ENCODE measurements around the gene TM9SF2. TPM values are rescaled to one million over a fixed set of nuclear protein-coding genes. Genes with fewer than 3 reads are reported as not detected.

The TM9SF2 gene
- total RNA-seq, 1 donor, result 165 TPM

DNA sequence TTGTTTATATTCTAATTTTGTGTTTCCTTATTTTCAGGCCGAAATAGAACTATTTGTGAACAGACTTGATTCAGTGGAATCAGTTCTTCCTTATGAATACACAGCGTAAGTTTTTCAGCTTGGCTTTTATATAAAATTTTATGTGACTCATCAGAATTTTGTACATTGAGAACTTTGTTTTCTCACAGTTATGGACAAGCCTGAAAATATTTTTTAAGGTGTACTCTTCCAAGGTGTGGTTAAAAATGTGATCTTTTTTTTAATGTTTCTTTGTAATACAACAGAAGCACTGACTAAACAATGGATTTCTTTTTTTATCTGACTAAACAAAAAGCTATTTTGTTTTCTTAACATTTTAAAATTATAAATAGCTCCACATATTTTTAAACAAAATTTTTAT, 16.3 kb downstream of the TM9SF2 start:
- no peak overlapping the region for H3K4me3 ChIP-seq (ENCODE audit: low read depth, low read length)
- TF ChIP-seq, protein P1, sequence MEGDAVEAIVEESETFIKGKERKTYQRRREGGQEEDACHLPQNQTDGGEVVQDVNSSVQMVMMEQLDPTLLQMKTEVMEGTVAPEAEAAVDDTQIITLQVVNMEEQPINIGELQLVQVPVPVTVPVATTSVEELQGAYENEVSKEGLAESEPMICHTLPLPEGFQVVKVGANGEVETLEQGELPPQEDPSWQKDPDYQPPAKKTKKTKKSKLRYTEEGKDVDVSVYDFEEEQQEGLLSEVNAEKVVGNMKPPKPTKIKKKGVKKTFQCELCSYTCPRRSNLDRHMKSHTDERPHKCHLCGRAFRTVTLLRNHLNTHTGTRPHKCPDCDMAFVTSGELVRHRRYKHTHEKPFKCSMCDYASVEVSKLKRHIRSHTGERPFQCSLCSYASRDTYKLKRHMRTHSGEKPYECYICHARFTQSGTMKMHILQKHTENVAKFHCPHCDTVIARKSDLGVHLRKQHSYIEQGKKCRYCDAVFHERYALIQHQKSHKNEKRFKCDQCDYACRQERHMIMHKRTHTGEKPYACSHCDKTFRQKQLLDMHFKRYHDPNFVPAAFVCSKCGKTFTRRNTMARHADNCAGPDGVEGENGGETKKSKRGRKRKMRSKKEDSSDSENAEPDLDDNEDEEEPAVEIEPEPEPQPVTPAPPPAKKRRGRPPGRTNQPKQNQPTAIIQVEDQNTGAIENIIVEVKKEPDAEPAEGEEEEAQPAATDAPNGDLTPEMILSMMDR (IDR thresholded peaks at IDR 0.05; ENCODE audit: insufficient read depth, low read depth, low read length), result no peak
- no peak for DNase-seq (ENCODE audit: low read depth)

DNA sequence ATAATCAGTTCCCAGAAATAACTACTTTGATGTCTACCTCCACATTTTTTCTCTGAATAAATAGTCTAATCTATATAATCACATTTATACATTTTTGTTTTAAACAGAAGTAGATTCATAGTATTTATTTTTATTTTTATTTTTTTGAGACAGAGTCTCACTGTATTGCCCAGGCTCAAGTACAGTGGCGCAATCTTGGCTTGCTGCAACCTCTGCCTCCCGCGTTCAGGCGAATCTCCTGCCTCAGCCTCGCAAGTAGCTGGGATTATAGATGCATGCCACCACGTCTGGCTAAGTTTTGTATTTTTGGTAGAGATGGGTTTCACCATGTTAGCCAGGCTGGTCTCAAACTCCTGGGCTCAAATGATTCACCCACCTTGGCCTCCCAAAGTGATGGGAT, 16.7 kb downstream of the TM9SF2 start:
- no peak for DNase-seq (ENCODE audit: low read depth)
- no peak overlapping the region for H3K4me3 ChIP-seq (ENCODE audit: low read depth, low read length)
- TF ChIP-seq, protein P1 (IDR thresholded peaks at IDR 0.05; ENCODE audit: insufficient read depth, low read depth, low read length), result no peak

DNA sequence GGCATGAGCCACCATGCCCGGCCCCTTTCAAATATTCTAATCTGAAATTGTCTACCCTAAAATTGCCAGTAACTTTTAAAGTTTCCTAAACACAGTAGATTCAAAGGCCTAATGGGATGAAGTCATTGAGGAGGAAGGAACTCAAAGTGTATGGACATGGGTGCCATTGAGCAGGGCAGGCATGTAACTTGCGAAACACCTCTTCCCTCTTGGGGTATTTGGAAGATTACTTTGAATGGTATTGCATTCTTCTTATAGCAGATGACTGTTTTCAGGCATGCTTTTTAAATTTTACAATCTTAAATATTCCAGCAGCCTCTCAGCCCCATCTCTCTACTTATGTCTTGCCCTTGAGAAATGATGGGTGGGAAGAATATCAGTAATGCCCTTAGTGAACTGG, 21.0 kb downstream of the TM9SF2 start:
- TF ChIP-seq, protein P1 (IDR thresholded peaks at IDR 0.05; ENCODE audit: insufficient read depth, low read depth, low read length), result no peak
- DNase-seq (ENCODE audit: low read depth), result peak; percentile 17
- H3K4me3 ChIP-seq (ENCODE audit: low read depth, low read length), result no peak overlapping the region

DNA sequence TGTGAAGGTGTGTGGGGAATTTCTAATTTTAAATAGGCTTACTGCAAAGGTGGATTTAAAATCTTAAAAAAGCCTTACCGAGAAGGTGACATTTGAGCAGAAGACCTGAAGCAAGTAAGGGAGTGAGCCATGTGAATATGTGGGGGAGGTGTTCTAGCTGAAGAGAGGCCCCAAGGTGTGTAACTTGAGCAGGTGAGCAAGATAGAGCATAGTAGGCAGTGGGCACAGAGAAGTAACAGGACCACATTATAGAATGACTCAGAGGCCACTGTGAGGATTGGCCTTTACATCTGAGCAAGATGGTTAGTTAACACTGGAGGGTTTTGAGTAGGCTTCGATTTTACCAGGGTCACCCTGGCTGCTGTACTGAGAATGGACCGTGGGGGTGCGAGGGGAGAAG, 22.6 kb downstream of the TM9SF2 start:
- H3K4me3 ChIP-seq (ENCODE audit: low read depth, low read length), result no peak overlapping the region
- TF ChIP-seq, protein P1 (IDR thresholded peaks at IDR 0.05; ENCODE audit: insufficient read depth, low read depth, low read length), result no peak
- no peak for DNase-seq (ENCODE audit: low read depth)

DNA sequence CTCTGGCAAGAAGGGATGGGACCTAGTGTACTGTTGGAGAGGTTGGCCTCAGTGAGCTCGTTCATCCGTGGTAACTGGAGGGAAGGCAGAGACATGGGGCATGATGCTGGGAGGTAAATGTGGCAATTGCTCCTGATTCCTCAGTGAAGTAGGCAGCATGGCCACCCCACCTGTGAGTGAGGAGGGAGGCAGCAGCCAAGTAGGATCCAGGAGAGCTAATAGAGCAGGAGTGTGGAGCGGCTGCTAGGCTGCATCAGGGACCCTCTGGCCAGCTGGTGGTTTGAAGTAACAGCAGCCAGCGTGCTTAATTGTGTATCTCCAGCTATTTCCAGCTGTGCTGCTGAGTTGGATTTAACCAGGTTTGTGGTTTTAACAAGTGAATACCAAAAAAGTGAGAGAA, 24.7 kb downstream of the TM9SF2 start:
- peak; percentile 18 for DNase-seq (ENCODE audit: low read depth)
- H3K4me3 ChIP-seq (ENCODE audit: low read depth, low read length), result no peak overlapping the region
- TF ChIP-seq, protein P1 (IDR thresholded peaks at IDR 0.05; ENCODE audit: insufficient read depth, low read depth, low read length), result no peak

DNA sequence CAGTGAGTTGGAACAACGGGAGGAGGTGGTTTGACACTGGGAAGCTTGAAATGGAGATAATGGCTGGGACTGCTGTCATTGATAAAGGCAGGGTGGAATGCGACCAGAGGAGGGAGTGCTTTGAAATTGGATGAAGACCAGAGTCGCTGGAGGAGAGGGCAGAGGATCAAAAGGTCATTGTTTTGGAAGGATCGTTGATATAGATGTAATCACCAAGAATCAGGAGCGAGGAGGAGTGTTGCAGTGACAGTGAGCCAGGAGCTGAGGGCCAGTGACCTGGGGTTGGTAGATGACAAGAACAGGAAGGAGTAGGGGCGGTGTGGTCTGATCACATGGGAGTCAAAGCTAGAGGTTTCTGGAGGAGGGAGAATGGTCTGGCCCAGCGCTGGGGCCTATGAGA, 25.3 kb downstream of the TM9SF2 start:
- H3K4me3 ChIP-seq (ENCODE audit: low read depth, low read length), result no peak overlapping the region
- DNase-seq (ENCODE audit: low read depth), result no peak
- TF ChIP-seq, protein P1 (IDR thresholded peaks at IDR 0.05; ENCODE audit: insufficient read depth, low read depth, low read length), result no peak

DNA sequence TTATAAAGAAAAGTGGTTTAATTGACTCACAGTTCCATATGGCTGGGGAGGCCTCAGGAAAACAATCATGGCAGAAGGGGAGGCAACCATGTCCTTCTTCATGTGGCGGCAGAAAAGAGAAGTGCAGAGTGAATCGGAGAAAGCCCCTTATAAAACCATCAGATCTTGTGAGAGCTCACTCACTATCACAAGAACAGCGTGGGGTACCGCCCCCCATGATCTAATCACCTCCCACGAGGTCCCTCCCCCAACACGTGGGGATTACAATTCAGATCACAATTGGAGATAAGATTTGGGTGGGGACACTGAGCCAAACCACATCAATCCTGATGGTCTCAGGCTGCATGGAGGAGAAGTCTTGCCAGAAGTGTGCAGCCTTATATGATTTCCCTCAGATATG, 26.0 kb downstream of the TM9SF2 start:
- H3K4me3 ChIP-seq (ENCODE audit: low read depth, low read length), result no peak overlapping the region
- TF ChIP-seq, protein P1 (IDR thresholded peaks at IDR 0.05; ENCODE audit: insufficient read depth, low read depth, low read length), result no peak
- DNase-seq (ENCODE audit: low read depth), result no peak
